GM18870 (cell line): ENCODE data around the gene CIITA.
A peak's percentile ranks its signal among the peaks of the same experiment; 100 is the strongest.

ENCODE experiments used
- ATAC-seq: cut with Tn5 transposase; IDR thresholded peaks from one replicate; pipeline ENCODE4 v1.9.1; 2021; ENCODE audit warnings: moderate library complexity; ENCODE audit not compliant: unreplicated experiment

CIITA gene

DNA sequence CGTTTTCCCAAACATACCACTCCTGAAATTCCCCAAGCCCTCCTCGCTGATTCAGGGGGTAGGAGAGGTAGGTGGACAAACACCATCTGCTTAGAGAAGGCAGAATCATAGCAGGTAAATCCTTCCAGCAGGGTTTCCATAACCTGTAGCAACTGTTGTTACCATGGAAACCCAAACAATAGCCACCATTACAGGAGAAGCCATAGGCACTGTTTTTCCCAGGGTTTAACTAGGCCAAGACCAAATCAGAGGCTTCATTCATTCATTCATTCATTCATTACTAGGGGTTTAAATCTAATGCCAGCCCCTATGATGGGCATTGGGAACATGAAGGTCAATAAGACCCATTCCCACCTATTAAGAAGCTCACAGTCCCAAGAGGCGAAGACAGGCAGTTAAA is 25.5 kb upstream of the CIITA start:
- ATAC-seq = no peak

DNA sequence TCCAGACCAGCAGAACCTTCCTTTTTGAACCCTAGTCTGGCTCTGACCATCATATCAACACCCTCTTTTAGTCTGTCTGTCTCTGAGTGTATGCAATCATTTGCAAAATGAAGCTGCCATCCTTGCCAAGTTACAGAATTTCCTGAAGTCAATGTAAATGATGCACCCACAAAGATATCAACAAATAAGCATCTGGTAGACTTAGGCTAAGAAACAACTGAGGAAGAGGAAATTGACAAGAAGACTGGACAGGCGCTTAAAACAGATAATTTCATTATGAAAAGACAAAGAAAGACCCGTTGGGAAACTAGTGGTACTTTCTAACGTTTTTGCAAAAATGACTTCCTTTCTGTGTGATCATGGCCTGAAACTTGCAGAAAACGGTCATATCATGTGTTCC is 24.7 kb upstream of the CIITA start:
- ATAC-seq = no peak

DNA sequence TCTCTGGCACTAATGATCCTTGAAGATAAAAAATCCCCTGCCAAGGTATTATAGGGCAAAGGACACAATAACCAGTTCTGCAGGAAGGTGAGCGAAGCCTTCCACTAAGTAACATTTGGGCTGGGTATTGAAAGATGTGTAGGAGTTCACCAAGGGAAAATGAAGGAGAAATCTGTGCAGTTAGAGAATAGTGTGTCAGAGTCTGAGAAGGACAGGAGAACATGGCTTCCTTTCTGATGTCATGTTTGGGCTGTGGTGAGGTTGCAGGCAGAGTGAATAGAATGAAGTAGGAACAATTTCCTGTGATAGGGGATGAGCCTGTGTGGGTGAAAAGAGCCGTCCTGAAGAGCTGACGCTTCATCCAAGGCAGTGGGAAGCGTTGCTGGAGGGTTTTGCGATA is 24.1 kb upstream of the CIITA start:
- ATAC-seq = no peak

DNA sequence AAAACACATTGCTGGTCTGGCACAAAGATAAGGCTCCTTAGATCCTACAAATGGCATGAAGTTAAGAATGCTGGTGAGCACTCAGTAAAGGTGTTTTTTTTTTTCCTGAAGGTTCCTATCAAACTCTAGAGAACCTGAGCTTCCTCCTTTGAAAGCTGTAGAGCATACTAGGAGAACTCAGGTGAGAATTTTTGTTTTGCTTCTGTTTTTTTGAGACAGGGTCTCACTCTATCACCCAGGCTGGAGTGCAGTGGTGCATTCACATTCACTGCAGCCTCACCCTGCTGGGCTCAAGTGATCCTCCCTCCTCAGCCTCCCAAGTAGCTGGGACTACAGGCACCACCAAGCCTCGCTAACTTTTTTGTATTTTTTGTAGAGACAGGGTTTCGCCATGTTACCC is 21.0 kb upstream of the CIITA start:
- ATAC-seq = no peak

DNA sequence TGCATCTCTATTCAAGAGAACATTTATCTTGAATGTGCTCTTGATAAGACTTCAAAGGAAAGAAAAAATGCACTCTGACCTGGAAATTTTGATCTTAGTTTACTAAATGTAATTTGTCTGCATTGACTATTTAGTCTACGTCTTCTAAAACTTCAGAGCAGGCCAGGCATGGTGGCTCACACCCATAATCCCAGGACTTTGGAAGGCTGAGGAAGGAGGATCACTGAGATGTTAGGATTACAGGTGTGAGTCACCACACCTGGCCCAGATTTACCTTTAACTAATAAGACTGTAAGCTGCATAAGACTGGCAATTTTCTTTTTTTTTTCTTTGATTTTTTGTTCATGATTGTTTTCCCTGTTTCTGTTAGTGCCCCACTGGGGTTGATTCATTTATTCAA is 18.8 kb upstream of the CIITA start:
- ATAC-seq = no peak

DNA sequence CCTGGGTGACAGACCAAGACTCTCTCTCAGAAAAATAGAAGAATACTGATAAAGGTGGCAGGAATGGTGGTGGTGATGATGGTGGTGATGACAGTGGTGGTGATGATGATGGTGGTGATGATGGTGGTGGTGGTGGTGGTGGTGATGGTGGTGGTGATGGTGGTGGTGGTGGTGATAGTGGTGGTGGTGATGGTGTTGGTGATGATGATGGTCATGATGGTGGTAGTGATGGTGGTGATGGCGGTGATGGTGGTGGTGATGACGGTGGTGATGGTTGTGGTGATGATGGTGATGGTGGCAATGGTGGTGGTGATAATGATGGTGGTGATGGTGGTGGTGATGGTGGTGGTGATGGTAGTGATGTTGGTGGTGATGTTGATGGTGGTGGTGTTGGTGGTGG is 18.0 kb upstream of the CIITA start:
- ATAC-seq = no peak

DNA sequence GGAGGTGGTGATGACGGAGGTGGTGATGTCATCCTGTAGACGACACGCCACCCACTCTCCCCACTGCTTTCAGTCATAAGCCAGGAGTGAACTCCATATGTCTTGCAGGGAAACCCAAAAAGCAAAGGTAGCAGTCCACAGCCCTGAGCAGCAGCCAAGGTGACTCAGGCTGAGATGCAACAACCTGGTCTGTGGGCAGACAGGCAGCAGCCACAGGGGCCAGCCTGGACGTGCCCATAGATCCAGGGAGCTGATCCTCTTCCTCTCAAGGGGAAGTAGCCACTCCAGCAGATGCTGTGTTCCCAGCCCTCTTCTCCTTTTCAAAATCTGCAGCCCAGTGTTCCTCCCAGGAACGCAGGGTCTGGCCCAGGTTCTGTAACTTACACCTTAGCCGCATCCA is 17.3 kb upstream of the CIITA start:
- no peak for ATAC-seq

- no peak for ATAC-seq
These were observed 14.6 kb upstream of the CIITA start for GRCh38 chr16:10862438-10862837.

DNA sequence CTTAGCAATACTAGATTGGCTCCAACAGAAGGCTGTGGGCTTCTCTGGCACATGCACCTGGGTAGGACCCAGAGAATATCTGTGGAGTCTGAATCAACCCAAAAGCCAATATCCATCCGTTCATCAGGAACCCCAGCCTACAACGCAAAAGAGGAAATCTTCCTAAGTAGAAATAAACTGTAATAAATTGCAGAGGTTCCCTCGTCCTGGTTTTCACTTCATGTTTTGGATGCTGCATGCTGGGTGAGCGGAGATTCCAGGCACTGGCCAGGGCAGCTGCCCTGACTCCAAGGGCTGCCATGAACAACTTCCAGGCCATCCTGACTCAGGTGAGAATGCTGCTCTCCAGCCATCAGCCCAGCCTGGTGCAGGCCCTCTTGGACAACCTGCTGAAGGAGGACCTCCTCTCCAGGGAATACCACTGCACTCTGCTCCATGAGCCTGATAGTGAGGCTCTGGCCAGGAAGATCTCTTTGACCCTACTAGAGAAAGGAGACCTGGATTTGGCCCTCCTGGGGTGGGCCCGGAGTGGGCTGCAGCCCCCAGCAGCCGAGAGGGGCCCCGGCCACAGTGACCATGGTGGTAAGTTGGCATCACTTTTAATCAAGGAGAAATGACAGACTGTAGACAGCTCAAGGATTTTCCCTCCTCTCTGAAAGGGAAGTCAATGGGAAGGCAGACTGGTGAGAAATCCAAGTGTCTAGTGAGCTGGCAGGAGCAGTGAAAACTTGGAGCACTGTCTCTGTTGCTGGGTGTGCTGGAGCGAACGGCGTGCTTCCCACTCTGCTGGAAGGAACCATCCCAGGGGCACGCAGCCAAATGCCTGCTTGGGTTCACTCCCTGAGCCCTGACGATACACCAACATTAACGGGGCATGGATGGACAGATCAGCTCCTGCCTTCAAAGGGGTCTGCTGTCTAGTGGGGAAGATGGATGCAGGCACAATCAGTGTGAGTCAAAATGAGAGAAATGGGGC is 10.7 kb upstream of the CIITA start:
- ATAC-seq = no peak

- no peak for ATAC-seq
These were observed 9.8 kb upstream of the CIITA start for GRCh38 chr16:10867199-10867598.

DNA sequence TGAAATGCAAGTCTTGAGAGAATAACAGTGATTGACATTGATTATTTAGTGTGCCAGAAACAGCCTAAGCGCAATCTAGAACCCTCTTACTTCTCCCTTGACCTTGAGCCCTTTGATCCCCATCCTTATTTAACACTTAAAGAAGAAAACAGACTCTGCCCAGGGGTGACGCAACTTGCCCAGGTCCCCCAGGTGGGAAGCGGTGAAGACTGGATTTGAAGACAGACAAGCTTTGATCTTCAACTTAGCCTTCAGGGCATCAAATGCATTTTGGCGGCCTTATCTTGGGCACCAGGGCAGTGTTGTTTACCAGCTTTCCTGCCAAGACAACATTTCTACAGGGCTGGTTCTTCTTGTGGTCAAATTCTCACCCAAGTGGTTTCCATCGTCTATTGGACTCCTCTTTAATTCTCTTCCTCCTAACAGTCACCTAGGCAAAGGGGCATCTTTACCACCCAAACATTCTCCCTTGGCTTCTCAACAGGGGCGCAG is 8.9 kb upstream of the CIITA start:
- ATAC-seq = no peak

GRCh38 chr16:10868596-10869469 is 8.2 kb upstream of the CIITA start:
- no peak for ATAC-seq

DNA sequence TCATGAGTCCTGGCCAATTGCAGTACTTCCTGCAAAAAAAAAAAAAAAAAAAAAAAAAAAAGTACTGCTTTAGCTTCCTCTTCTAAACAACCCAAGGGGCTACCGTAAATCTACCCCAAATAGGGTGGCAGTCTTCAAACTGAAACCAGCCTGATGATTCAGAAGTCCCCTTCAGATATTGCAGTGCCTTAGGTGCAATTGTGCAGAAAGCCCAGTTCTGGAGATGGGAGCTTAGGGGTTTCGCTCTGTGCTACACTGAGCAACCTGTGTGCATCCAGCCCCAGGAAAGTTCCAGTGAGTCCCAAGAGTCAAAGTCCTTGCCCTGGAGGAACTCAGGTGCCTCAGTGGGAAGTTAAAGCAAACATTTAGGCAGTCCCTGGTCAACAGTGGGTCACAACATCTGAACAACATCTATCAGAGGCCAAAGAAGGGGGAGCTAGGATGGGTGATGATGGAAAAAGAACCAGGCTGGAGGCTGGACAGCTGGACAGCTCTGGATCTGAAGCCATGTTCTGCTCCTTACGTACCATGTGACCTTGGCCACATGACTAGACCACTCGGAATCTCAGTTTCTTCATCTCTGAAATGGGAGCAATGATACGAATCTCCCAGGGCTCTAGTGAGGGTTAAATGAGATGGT is 6.7 kb upstream of the CIITA start:
- ATAC-seq = peak; percentile 45

- no peak for ATAC-seq
These were observed 6.2 kb upstream of the CIITA start for GRCh38 chr16:10870808-10871156.

DNA sequence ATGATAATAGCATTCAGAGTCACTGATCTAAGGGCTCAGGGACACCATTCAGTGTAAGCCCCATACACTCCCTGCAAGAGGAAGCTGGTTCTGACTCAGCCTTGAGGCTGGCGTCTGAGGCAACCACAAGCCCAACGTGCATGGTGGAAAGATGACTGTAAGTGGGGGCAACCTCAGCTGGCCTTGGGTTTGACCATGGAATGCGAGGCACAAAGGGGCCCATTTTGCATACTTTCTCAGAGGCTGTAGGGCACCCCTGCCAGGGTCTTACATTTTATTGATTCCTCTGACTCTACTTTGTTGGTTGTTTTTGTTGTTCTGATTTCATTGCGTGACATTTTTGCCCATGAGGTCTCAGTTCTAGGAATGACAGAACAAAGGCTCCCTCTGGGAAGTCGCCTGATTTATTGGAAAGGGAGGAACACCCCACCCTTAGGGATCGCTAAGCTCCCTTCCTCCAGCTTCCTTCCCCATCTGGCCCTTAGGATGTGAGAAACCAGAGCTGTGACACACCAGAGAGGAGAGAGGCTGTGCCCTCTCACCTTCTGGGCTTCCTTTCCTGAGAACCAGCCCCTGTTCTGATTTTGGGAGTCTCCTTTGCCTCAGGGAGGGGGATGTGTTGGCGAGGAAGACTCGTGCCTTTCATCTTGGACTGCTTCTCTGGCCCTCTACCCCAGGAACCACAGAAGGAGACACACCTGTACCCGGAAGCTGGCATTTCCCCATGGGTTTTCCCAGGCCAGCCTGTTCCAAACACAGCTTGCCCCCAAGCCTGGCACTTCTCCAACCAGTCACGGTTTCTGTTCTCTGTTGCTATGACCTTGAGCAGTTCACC is 5.6 kb upstream of the CIITA start:
- ATAC-seq = peak; percentile 34

GRCh38 chr16:10876315-10876714 is 687 bp upstream of the CIITA start:
- ATAC-seq = no peak

DNA sequence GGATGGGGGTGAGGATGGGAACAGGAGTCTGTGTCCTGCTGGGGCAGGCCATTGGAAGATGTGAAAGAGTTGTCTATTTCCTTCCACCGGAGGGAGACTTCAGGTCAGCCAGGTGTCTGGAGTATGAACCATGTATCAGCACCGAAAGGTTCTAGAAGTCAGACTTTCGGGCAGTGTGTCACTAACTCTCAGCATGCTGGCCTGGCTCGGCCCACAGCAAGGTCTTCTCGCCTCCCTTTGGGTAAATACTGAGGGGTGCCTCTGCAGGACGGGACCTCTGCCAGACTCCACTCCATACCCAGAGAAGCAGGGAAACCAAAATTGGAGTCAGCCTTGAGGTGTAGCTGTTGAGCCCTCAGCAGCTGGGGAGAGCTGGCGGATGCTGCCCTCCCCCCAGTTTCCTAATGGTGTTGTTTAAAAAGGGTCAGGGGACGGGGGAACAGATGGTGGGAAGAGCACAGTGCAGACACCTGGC is 507 bp downstream of the CIITA start:
- ATAC-seq = no peak

GRCh38 chr16:10878328-10878643 is 1.3 kb downstream of the CIITA start:
- ATAC-seq = no peak

GRCh38 chr16:10878644-10879501 is 1.9 kb downstream of the CIITA start:
- ATAC-seq = no peak
